SIG-M5 (cell line): ENCODE measurements around the gene DNM1.

Experiments
- DNase-seq: peaks from one replicate; lab custom pipeline; 2025; lab: John Stamatoyannopoulos, UW

Gene DNM1

DNA sequence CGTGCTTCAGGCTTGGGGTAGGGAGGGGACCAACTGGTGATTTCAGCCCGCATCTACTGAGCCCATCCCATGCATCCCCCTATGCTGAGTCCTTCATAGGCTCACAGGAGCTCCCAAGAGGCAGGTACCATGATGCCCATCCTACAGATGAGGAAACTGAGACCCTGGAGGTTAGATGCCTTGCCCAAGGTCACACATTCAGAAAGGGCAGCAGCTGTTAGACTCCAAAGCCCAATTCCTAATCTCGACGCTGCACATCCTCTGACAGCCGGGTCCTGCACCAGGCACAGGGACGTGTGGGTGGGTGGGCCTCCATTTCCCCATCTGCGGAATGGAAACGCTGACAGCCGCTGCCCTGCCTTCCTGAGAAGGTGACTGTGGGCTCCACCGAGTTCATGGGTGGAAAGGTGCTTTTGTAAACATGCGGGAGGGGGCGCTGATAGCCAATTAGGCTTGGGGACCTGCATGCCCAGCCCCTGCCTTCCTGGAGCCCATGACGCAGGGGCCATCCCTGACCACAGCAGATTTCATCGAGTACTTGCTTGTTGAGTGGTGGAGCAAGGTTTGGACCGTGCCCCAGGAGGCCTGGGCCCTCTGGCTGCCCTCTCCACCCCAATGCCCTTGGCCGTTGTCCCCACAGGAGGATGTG lies 2.2 kb downstream of the DNM1 start:
- no peak for DNase-seq

DNA sequence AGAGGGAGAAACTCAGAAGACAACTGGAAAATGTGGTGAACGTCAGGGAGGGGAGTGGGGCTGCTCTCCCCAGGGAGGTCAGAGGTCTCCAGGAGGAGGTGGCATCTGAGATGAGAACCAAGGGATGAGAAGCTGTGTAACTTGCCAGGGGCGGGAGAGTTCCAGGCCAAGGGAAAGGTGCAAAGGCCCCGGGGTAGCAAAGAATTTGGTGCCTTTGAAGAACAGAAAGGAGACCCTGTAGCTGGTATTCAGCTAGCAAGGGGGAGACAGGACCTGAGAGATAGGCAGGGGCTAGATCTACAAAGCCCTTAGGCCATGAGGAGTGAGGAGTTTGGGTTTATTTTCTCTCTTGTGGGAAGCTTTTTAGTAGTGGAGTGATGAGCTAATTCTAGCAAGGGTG lies 3.3 kb downstream of the DNM1 start:
- no peak for DNase-seq

DNA sequence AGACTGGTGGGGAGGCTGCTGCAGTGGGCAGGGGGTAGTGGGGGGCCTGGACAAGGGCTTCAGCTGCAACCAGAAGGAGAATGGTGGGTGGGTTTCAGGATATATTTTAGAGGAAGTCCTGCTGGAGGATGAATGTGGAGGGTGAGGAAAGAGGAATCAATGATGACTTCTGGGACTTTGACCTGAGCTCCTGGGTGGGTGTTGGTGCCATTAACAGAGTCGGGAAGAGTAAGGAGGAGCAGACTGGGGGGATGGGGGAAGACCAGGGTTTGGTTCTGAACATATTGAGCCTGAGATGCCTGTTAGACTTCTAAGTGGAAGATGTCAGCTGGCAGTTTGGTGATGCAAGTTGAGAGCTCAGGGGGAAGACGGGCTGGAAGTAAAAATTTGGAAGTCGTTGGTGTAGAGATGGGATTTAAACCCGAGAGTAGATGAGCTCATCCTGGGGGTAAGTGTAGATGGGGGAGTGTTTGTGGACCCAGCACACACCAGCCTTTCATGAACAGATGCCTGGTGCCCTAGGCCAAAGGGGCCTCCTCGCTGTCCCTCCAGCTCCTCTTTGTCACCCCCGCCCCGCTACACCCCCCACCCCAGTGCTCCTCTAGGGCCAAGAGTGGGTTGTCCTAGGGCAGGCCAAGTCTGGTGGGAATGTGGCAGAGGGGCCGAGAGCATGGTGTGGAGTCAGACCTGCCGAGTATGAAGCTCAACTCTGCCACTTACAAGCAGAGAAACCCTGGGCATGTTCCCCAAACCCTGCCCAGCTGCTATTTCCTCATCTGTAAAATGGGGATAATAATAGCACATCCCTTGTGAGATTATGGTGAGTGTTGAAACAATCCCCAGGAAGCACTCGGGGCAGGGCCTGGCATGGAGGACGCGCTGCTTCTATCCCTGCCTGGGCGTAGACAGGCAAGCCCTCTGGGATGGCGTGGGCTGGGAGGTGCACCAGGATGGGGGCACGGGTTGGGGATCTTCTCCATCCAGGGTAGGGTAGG lies 4.0 kb downstream of the DNM1 start:
- peak; percentile 29 for DNase-seq

DNA sequence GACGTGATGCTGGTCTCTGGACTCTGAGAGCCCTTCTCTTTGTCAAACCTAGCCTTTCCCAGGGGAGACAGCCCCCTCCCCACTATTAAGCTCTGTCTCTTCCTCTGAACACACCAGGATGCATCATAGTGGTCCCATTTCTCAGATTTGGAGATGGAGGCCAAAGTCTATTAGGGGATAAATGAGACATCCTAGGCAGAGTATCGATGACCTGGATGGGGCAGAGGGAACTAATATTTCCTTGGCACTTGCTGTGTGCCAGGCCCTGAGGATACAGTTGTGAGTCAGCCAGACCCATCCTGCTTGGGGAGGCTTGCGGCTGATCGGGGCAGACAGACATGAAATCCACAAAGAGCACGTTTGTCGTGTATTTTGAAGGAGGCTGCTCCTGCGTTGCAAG lies 5.2 kb downstream of the DNM1 start:
- DNase-seq: no peak

DNA sequence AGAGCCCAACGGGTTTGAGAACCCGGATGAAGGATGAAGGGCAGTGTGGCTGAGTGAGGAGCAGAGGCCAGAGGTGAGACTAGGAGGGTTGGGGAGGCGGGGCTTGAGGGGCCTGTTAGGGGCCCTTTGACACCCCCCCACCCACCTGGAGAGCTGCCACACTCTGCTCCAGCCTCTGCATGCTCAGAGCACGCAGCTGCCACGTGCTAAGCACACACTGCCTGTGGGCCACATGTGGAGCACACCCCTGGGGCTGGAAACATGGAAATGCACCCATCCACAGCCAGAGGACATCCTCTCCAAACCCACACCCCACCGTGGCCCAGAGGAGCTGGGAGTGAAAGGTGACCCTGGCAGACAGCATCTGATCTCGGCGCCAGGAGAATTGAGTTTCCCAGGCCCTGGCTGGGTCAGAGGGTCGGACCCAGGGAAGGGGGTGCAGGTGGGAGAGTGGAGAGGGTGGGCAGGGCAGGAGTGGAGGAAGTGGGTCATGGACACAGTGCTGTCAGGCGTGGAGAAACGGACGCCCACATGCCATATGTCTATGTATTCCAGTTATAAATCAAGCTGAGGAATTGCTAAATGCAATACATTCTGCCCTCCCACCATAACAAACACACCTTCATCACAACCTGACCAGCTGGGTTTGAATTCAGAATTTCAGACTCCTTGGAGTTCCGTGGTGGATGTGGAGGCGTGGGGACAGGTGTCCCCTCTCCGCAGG lies 5.9 kb downstream of the DNM1 start:
- no peak for DNase-seq

DNA sequence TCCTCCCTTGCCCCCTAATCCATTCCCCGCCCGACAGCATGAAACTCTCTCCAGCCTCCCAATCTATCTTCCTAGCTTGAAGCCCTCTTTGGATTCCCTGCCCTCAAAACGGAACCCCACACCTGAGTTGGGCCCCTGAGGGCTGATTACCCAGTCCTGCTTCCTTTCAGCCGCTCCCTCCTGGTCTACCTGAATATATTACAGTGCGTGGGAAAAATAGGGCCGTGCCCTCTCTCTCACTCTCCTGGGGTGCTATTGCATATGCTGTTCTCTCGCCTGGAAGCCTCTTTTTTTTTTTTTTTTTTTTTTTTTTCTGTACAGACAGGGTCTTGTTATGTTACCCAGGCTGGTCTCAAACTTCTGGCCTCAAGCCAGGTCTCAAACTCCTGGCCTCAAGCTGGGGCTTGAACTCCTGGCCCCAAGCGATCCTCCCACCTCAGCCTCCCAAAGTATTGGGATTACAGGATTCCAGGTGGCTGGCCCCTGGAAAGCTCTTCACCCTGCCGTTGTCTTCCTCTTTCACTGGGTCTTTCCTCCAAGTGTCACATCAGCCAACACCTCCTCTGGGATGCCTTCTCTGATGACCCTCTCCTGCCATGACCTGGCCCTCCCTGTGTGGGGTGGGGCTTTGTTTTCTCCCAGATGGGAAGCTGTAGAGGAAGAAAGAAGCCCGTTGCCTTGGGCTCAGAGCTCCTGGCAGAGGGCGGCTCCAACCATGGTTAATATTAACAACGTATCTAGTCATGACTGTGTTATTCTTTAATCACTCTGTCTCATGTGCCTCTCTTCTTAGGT lies 8.2 kb downstream of the DNM1 start:
- DNase-seq: no peak

DNA sequence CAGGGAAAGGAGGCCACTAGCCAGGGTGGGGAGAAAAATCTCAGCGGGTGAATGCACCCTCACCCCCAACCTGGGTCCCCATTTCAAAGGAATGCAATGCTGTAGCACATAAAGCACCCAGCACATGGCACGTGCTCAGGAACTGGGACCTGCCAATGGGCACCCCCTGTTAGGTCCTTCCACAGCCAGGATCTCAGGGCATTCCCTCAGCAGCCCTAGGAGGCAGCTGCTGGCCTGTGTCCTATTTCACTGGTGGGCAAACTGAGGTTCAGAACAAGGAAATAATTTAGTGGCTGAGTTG lies 8.8 kb downstream of the DNM1 start:
- no peak for DNase-seq

DNA sequence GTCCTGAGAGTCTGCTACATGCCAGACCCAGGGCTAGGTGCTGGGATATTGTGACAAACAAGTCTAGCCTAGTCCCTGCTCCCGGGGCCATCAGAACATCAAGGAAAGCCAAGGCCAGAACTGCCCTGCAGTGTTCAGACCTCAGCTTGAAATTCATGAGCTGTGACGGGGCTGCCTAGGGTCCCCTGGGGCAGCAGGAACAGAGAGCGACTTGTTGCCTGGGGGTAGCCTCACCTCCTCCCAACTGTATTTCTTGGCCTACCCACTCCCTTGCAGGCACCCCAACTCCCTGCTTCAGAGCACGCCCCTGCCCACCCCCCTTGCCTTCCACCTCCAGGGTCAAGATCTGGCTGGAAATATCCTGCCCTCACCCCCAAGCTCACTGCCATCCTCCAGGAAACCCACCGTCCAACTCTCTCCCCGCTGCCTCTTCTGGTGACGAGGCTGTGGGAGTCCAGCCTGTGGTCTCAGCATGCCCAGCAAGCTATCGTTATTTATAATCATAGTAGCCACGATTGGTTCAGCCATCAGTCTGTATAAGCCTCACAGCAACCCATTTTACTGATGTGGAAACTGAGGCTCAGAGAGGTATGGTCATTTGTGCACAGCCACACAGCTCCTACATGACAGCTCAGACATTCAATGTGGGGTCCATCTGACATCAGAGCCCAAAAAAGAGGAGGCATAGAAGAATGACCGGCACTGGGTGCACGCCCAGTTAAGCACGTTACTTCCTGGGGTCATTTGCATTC lies 10.7 kb downstream of the DNM1 start:
- no peak for DNase-seq

DNA sequence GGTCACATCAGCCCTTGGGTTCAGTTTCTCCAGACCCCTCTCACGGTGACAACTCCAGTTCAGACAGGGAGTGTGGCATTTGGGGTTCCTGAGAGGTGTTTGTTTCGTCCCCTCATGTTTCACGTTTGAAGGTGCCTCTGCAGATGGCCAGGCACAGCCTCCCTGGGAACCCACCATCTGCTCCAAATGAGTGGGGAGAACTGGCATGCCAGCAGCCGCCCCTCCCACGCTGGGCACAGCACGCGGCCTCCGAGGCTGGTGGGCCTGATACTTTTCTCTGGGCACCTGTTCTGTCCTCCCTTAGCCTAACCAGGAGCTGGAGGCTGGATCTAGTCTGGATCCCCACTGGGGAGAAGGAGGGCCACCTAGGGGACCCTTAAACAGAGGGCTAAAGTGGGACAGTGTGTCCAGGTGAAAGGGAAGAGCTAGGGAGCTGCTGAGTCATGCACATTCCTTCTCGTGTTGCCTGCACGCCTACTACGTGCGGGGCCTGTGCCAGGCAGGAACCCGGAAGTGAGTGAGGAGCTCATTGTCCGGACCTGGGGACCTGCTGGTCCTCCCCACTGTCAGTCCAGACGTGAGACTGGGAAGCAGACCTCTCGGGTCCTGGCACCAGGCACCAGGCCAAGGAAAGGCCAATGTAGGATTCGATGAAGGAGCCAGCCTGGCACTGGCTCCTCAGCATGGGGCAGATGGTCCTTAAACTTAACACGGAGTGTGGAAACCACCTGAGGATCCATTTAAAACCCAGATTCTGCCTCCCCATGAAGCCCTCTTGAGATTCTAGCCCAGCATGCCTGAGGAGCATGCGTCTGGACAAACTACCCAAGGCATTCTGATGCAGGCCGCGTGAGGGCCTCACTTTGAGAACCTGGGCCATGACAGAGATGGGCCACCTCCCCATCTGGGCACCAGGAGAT lies 11.7 kb downstream of the DNM1 start:
- no peak for DNase-seq

DNA sequence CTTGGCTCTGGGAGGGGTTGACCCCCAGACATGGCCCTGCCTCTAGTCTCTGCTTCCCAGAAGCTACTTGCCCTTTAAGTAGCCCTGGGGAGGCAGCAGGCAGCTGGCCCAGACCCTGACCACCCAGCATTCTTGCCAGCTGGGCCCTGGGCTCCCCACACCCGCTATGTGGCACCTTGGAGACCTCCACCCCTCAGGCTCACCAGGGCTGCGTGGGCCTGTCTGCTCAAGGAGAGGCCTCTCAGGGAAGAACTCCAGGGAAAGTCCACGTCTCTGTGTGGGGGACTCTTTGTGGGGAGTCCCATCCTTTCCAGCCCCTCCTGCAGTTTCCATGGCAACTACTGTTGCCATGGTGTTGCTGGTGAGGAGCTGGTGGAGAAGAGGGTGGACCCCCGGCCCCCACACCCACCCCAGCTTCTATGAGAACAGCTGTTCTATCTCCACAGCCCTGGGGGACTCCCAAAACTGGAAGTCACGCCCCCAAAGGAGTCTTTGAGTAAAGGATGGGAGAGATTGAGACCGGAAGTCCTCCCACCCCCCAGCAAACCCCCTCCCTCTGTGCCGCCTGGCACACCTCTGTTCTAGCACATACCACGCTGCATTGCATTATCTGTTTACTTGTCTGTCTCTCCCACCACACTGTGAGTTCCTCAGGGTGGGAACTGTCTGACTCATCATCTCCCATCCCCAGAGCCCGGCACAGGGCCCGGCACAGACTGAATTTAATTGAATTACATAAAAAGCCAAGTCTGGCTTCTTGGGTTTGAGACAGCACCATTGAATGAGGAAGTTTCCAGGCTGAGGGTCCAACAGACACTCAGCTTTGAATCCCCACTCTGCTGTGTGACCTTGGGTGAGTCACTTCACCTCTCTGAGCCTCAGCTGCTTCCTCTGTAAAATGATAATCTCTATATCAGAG lies 12.6 kb downstream of the DNM1 start:
- no peak for DNase-seq

DNA sequence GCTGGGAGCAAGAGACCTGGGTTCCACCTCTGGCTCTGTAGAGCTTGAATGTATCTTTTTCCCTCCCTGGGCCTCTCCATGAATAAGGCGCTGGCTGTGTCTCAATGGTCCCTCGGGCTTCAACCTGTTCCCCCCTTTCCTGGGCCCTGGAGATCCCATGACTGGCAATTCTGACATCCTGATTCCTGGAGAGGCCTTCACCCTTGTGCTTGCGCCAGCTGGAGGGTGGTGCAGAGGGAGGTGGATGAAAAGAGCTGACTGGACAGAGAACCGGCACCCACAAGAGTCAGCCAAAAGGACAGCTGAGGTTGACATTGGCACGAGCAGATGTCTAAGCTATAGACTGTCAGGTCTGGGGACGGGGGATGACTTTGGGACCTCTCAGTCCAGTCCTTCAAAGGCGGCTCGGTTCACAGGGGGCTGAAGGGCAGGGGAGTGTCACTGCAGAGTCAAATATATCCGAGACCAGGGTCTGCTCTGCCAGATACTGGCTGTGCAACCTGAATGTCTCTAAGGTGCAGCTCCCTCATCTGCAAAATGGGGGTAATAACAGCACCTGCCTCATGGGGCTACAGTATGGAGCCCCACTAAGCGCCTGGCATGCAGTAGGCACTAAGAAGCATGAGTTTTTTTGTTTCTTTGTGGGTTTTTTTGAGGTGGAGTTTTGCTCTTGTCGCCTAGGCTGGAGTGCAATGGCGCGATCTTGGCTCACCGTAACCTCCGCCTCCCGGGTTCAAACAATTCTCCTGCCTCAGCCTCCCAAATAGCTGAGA lies 13.8 kb downstream of the DNM1 start:
- no peak for DNase-seq

DNA sequence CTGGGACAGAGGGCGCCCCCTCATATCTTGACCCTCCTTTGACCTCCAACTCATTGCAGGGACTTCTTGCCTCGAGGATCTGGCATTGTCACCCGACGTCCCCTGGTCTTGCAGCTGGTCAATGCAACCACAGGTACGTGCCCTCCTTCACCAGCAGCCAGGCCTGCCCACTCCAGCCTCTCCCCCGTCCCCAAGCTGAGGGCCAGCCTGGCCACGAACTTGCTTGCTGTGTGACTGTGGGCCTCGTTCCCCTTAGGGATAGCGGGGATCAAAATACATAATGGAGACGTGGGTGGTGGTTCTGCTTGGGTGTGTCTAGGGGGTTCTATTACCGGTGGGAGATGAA lies 15.0 kb downstream of the DNM1 start:
- DNase-seq: no peak

DNA sequence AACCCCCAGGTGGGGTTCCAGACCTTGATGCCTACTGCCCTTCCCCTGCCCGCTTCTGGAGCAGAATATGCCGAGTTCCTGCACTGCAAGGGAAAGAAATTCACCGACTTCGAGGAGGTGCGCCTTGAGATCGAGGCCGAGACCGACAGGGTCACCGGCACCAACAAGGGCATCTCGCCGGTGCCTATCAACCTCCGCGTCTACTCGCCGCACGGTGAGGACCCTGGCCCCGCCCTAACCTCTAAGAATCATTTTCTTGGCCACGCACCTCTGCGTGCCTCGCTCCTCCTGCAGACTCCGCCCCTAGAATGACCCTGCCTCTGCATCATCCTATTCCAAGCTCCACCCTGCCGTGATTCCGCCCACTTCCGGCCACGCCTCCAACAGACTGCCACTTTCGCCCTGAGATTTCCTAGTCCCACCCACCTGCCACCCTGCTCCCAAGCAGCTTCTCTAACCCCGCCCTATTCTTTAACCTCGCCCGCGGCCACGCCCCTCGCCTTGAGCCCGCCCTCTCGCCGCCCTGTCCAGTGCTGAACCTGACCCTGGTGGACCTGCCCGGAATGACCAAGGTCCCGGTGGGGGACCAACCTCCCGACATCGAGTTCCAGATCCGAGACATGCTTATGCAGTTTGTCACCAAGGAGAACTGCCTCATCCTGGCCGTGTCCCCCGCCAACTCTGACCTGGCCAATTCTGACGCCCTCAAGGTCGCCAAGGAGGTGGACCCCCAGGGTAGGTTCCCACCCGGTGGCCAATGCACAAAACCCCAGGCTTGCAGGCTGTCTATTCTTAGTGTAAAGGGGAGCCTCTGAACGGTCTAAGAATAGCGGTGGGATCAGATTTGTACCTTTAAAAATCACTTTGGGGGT lies 15.6 kb downstream of the DNM1 start:
- peak; percentile 64 for DNase-seq

DNA sequence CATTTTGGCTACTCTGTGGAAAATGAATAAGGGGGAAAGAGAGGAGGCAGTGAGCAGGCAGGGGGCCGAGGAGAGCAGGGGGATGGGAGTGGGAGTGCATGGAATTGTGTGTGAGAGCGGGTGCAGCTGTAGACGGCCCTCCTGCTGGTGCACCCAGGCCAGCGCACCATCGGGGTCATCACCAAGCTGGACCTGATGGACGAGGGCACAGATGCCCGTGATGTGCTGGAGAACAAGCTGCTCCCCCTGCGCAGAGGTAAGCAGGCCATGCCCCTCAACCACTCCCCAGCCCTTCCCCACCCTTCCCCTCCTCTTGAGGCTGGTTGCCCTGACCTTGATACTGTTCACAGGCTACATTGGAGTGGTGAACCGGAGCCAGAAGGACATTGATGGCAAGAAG lies 16.7 kb downstream of the DNM1 start:
- no peak for DNase-seq

DNA sequence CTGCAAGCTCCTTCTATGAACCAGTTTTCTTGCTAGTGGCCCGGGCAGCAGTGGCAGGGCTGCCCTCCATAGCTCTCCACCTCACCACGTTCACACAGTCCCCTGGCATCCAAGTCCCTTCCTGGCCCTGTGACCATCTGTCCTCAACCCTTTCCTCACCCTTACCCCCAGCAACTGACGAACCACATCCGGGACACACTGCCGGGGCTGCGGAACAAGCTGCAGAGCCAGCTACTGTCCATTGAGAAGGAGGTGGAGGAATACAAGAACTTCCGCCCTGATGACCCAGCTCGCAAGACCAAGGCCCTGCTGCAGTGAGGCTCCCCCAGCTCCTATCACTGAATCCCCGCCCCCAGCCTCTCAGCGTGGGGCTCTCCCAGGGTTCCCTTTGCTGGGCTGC lies 18.8 kb downstream of the DNM1 start:
- no peak for DNase-seq

DNA sequence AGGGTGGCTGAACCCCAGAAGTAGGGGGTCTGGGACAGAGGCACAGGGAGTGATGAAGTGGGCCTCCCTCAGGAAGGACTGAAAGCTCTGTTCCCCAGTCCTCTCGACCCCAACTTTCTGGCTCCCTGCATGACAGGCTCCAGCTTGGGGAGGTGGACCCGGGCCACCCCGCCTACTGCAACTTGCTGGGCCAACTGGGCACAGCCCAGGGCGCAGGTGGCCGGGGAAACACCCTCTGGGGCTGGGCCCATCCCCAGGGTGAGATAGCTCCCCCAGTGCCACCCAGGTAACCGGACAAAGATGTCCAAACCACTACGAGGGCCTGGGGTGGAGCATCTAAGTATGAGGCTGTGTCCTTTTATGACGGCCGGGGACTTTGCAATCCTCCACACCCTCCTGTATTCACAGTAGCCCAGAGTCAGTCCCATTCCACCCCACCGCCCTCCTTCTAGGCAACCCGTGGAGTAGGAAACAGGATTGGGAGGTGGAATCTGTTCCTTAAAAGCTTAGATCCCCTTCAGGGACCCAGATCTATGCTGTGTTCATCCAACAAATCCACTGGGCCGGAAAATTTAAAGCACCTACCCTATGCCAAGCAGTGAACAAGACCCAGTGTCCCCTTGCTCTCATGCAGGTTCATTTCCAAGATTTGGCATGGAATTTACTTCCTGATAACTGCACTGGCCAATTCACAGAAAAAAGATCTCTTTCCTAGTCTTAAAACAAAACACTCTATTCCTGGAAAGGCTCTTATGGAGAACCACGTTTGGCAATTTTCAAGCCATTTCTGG lies 19.9 kb downstream of the DNM1 start:
- no peak for DNase-seq

DNA sequence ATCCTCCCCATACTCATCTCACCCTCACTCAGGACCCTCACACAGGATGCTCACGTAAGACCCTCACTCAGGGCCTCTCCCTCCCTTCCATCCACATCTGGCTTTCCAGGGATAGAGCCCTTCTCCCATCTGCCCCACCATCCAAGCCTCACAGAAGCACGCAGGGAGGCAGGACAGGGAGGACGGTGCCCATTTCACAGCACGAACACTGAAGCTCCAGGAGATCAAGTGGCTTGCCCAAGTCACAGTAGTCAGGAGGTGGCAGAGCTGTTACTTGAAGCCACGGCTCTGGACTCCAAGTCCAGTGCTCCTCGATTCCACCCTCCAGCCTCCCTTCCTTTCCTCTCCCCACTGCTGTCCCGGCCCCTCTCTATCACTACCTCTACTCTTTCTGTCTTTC lies 21.7 kb downstream of the DNM1 start:
- DNase-seq: no peak
